Astrocyte of the hippocampus (primary cell): Measurements from ENCODE around the gene MRM1.

Experiments
- DNase-seq: peaks from one replicate; pipeline ENCODE4 v3.0.0; 2011; ENCODE audit warnings: low read depth, low spot score

The MRM1 gene, protein sequence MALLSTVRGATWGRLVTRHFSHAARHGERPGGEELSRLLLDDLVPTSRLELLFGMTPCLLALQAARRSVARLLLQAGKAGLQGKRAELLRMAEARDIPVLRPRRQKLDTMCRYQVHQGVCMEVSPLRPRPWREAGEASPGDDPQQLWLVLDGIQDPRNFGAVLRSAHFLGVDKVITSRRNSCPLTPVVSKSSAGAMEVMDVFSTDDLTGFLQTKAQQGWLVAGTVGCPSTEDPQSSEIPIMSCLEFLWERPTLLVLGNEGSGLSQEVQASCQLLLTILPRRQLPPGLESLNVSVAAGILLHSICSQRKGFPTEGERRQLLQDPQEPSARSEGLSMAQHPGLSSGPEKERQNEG

DNA sequence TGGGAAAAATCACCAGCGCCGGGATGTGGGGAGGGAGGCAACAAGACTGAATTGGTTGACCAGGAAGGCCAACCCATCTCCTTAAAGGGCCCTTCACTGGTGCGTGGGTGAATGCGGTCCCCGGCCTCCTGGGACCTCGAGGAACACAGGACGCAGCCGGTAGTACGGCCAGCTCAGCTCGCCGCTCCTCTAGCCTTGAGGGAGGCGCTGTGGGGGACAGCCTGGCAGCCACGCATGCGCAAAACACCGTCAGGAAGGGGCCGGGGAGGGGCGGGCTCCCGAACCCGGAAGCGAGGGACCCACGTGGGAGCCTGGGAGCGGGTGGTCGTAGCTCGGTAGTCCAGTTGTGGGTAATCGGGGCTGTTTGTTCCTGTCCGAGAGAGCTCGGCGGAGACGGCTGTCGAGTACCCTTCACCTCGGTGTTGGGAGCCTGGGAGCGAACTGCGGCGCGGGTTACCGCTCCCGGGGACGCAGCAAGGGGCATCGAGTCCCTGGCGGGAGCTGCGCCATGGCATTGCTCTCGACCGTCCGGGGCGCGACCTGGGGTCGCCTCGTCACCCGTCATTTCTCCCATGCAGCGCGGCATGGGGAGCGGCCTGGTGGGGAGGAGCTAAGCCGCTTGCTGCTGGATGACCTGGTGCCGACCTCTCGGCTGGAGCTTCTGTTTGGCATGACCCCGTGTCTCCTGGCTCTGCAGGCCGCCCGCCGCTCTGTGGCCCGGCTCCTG, at the start of gene MRM1:
MRM1 (plus strand) TSS at position 281 of the 727 bp plus-strand sequence; CDS start at position 509, 228 bp downstream.
- peak; percentile 97 for DNase-seq

DNA sequence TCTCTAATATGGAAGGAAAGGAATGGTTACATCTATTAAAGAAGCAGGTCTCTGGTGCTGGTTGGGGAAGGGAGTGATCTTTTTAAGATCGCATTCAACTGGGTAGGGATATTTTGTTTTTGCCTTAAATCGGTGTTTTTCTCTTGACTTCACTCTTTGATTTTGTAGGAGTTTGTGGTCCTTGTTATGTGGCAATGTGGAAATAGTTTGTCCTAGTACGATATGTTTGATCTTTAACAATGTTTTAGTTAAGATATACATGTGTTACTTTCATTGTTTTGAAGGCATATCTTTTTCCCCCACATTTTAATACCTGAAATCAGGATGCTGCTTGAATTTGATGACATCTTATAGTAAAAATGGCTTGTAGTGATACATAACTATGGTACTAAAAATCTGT, 47.9 kb upstream of the MRM1 start:
- no peak for DNase-seq

GRCh38 chr17:36566081-36566480, 35.3 kb upstream of the MRM1 start:
- no peak for DNase-seq

GRCh38 chr17:36575028-36575427, 26.4 kb upstream of the MRM1 start:
- no peak for DNase-seq

DNA sequence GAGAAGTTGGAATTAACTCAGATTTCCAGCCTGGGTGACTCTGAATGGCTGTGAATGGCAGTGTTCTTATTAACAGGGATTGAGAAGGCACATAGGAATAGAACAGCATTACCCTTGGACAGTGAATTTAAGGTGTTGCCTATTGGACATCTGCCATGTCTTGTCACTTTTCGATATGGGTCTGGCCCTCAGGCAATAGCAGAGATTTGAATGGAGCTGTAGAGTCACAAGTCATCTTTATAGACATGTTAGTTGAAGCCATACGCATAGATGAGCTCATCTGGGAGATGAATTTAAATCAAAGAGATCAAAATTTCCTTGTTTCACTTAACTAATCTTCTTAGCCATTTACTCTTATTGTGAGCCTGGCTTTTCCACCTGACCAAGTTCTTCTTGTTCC, 24.6 kb upstream of the MRM1 start:
- no peak for DNase-seq

- DNase-seq, result peak; percentile 46
Observed at GRCh38 chr17:36578671-36579070, 22.7 kb upstream of the MRM1 start.

GRCh38 chr17:36583787-36584186, 17.6 kb upstream of the MRM1 start:
- DNase-seq, result no peak

DNA sequence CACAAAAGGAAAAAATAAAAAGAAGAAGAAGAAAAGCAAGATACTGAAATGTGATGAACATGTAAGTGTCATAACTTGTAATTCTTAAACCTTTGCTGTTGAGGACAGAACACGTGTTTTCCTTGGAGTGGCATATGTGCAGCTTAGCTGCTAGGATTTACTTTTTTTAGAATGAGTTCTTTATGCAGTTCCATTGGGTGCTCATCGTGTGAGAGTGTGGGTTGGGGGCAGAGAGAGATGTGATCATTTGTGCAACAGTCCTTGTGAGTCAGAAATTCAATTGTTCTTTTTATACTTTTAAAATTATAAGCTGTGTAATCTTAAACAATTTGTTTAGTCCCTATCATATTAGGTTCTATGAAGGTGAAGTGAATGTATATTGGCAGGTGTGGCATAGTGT, 15.2 kb upstream of the MRM1 start:
- no peak for DNase-seq

DNA sequence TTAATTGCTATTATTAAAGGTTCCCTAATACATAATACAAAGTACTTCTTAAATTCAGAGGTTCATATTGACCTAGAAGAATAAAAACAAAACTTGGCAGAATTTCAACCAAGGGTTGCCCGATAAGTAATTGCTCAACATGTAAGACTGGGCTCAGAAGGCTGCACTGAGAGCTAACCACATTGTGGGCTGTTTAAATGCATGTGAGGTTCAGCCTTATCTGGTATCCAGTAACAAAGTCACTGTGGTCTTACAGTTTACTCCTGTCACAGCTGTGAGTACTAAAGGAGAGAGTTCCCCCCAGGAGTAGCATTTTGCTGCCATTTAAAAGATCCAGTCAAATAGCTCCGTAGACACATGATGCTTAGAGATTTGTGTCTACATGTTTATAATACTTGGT, 11.3 kb upstream of the MRM1 start:
- peak; percentile 61 for DNase-seq

GRCh38 chr17:36591434-36592315, 9.7 kb upstream of the MRM1 start, which contains the start of gene DHRS11:
Gene DHRS11, plus strand, starts transcription at chr17:36591879. Its CDS starts 131 bp downstream, at chr17:36592010.
- DNase-seq, result peak; percentile 91

- DNase-seq, result peak; percentile 79
Observed at GRCh38 chr17:36592316-36592715, 9.1 kb upstream of the MRM1 start.

DNA sequence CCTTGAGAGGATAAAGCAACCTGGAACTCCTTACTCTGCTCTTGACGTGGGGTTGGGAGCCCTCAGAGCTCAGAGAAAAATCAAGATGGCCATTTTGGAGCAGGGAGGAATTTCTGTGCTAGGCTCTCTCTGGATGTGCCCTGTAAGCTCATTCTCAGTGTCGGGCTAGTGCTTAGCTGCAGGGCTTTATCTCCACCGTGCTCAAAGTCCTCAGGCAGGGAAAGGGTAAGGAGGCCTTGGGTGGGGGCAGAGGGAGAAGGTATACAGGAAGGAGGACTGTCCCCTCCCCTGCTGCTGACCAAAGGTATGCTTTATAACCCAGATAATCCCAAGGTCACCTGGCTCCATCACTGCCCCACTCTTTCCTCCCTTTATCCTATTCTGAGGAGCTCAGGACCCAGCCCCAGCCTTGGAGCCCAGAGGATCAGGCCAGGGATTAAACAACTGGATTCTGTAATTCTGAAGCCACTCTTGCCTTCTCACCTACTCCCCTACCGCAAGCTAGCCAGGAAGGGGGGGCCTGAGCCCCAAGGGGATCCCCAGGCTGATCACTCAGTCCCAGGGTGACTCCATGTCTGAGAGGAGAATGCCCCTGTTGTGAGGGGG, 8.6 kb upstream of the MRM1 start:
- no peak for DNase-seq

GRCh38 chr17:36593656-36594316, 7.6 kb upstream of the MRM1 start:
- peak; percentile 59 for DNase-seq

- no peak for DNase-seq
Observed at GRCh38 chr17:36594626-36595401, 6.6 kb upstream of the MRM1 start.

- DNase-seq, result no peak
Observed at GRCh38 chr17:36597226-36597625, 4.2 kb upstream of the MRM1 start.

- DNase-seq, result no peak
Observed at GRCh38 chr17:36597866-36598777, 3.3 kb upstream of the MRM1 start.

DNA sequence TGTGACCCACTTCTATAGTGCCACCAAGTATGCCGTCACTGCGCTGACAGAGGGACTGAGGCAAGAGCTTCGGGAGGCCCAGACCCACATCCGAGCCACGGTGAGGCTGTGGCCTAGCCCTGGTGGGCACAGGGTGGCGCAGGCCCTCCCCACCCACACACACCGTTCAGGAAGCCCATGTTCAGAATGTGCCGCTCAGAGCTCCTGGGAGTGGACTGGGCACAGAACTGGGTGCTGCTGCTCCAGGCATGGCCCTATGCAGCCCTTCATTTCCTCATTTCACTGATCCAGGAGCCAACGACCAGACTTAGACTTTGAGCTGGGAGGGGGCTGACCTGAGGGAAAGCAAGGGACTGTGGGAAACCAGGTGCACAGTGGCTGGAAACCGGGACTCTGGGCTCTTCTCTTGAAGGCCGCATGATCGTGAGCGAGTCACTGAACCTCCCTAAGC, 2.4 kb upstream of the MRM1 start:
- no peak for DNase-seq

DNA sequence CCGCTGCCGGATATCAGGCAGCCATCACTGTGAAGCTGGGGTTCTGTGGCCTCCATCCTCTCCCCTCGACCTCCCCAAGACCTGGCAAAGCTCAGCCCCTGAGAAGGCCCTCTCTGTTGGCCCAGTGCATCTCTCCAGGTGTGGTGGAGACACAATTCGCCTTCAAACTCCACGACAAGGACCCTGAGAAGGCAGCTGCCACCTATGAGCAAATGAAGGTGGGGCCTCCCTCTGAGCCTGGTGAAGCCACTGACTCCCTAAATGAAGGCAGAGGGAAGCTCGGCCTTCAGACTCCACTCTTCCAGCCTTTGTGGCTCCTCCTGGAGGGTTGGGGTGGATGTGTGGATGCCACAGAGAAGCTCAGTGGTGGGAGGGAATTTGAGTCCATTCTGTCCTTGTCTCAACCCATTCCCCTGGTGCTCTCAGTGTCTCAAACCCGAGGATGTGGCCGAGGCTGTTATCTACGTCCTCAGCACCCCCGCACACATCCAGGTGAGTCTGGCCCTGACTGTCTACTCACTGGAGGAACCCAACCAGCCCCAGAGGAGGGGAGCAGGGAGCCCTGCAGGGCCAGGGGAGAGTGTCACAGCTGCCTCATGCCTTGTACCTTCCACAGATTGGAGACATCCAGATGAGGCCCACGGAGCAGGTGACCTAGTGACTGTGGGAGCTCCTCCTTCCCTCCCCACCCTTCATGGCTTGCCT, 1.7 kb upstream of the MRM1 start:
- no peak for DNase-seq
